ENCODE measurements around the gene ATP2C1.

GRCh38 chr3:131053043-131053859, 159.4 kb downstream of the ATP2C1 start:
- TF ChIP-seq CTCF (IDR thresholded peaks at IDR 0.05 in 8 of 11, conservative IDR thresholded peaks at IDR 0.05 in 3 of 11) (peak in 1 of 11 experiments; percentile 8), POLR2A (IDR thresholded peaks at IDR 0.05) (no peak), POLR2AphosphoS5 (IDR thresholded peaks at IDR 0.05) (no peak)
